HCT116 (cell line): Measurements from ENCODE around the gene FBXL14. TPM values are rescaled to one million over a fixed set of nuclear protein-coding genes. Genes with fewer than 3 reads are reported as not detected.

Source experiments
- ATAC-seq: fragments of 200-7000 bp; cut with Tn5 transposase; 2 replicates; pipeline ENCODE4 v1.9.1; 2020; ENCODE audit warnings: mild to moderate bottlenecking, moderate library complexity
- BruUV-seq: library from RNA; stranded (reverse); fragments of 400-500 nt; replicated peaks from 2 replicates; lab custom pipeline; 2021; lab: Mats Ljungman, UMichigan
- CTCF ChIA-PET: fragments of 300-600 bp; sonication (Branson Sonifier 250); formaldehyde crosslinking; loops from one replicate; lab custom pipeline; 2021; ENCODE audit warnings: antibody characterized with exemption; lab: Charles Lee
- POLR2A ChIA-PET: fragments of 300-600, 350-600 bp; sonication (Branson Sonifier 250); formaldehyde crosslinking; loops from one replicate; lab custom pipeline; 2021; ENCODE audit warnings: antibody characterized with exemption; lab: Charles Lee
- RAD21 ChIA-PET, 2 experiments: fragments of 300-600 bp; sonication (Branson Sonifier 250); formaldehyde crosslinking; loops; one replicate each; lab custom pipeline; 2023; ENCODE audit warnings: low total read pairs in 2 of 2; ENCODE audit not compliant: uncharacterized antibody in 2 of 2, unreplicated experiment in 2 of 2, low non-redundant PET in 1 of 2; lab: Charles Lee
- DNase-seq: peaks from one replicate; pipeline ENCODE4 v3.0.0-alpha.2; 2010; ENCODE audit warnings: low read depth, low spot score
- H2AFZ ChIP-seq: fragments of 200-600 bp; shearing (Covaris generic), sonication (generic); 2 replicates; pipeline ENCODE4 v1.6.1; 2017; ENCODE audit warnings: low read depth, mixed run types, mixed read lengths, antibody characterized with exemption, low read length; ENCODE audit not compliant: poor library complexity, severe bottlenecking
- H3K27ac ChIP-seq: 2 replicates; pipeline ENCODE4 v1.5.1; 2012; ENCODE audit warnings: low read depth, low read length
- H3K27me3 ChIP-seq: fragments of 200-600 bp; sonication (generic); 2 replicates; pipeline ENCODE4 v1.6.1; 2016; ENCODE audit warnings: mixed run types, low read length, mixed read lengths; ENCODE audit not compliant: insufficient read depth
- H3K36me3 ChIP-seq, 2 experiments: fragments of 200-500 bp in 1 of 2; fragments of 200-600 bp in 1 of 2; sonication (Bioruptor generic) in 1 of 2; sonication (generic) in 1 of 2; 2 replicates each; pipeline versions ENCODE4 v1.5.1 to v1.6.1; 2014 to 2016; ENCODE audit warnings: low read length in 2 of 2, inconsistent platforms in 1 of 2, mixed read lengths in 1 of 2, mixed run types in 1 of 2; ENCODE audit not compliant: insufficient read depth in 2 of 2, control insufficient read depth in 1 of 2
- H3K4me1 ChIP-seq, 2 experiments: fragments of 200-600 bp in 1 of 2; sonication (generic) in 1 of 2; 2 replicates each; pipeline versions ENCODE4 v1.5.1 to v1.6.1; 2012 to 2017; ENCODE audit warnings: low read length in 2 of 2, inconsistent platforms in 1 of 2, mild to moderate bottlenecking in 1 of 2, mixed read lengths in 1 of 2, mixed run types in 1 of 2, moderate library complexity in 1 of 2; ENCODE audit not compliant: insufficient read depth in 2 of 2, control insufficient read depth in 1 of 2
- H3K4me2 ChIP-seq: fragments of 200-600 bp; sonication (generic); 2 replicates; pipeline ENCODE4 v1.6.1; 2017; ENCODE audit warnings: mixed run types, low read length, mixed read lengths
- H3K4me3 ChIP-seq, 2 experiments: fragments of 200-600 bp in 1 of 2; sonication (generic) in 1 of 2; replicated peaks in 1 of 2; 2 replicates each; pipeline ENCODE4 v1.5.1; 2011 to 2016; ENCODE audit warnings: low read length in 2 of 2, control low read depth in 1 of 2, low read depth in 1 of 2, mild to moderate bottlenecking in 1 of 2, mixed read lengths in 1 of 2, mixed run types in 1 of 2
- H3K79me2 ChIP-seq: fragments of 200-600 bp; sonication (generic); 2 replicates; pipeline ENCODE4 v1.6.1; 2017; ENCODE audit warnings: mild to moderate bottlenecking, mixed run types, low read length, moderate library complexity, mixed read lengths; ENCODE audit not compliant: insufficient read depth
- H3K9ac ChIP-seq: fragments of 200-600 bp; sonication (generic); 2 replicates; pipeline ENCODE4 v1.6.1; 2016; ENCODE audit warnings: low read length, mixed read lengths
- H3K9me2 ChIP-seq: fragments of 200-600 bp; sonication (generic), shearing (Covaris generic); 2 replicates; pipeline ENCODE4 v1.6.1; 2017; ENCODE audit warnings: mixed run types, mild to moderate bottlenecking, moderate library complexity; ENCODE audit not compliant: insufficient read depth
- H3K9me3 ChIP-seq, 2 experiments: fragments of 200-500 bp in 1 of 2; fragments of 200-600 bp in 1 of 2; sonication (Bioruptor generic) in 1 of 2; sonication (generic) in 1 of 2; 2 replicates each; pipeline ENCODE4 v1.6.1; 2014 to 2017; ENCODE audit warnings: low read length in 2 of 2, mixed read lengths in 2 of 2, inconsistent platforms in 1 of 2, low read depth in 1 of 2, mild to moderate bottlenecking in 1 of 2, mixed run types in 1 of 2, moderate library complexity in 1 of 2; ENCODE audit not compliant: control insufficient read depth in 1 of 2, insufficient read depth in 1 of 2
- H4K20me1 ChIP-seq: fragments of 200-600 bp; sonication (generic), shearing (Covaris generic); 2 replicates; pipeline ENCODE4 v1.6.1; 2017; ENCODE audit warnings: mixed run types, mild to moderate bottlenecking, moderate library complexity; ENCODE audit not compliant: insufficient read depth
- CBX3 ChIP-seq: IDR thresholded peaks from 2 replicates; pipeline ENCODE4 v1.6.1; 2012; ENCODE audit warnings: low read depth
- CEBPB ChIP-seq: IDR thresholded peaks from 2 replicates; pipeline ENCODE4 v1.6.1; 2012; ENCODE audit warnings: low read depth
- ELF1 ChIP-seq: IDR thresholded peaks from 2 replicates; pipeline ENCODE4 v1.6.1; 2012; ENCODE audit warnings: low read depth, borderline replicate concordance
- EZH2phosphoT487 ChIP-seq: fragments of 200-600 bp; IDR thresholded peaks from 2 replicates; pipeline ENCODE4 v1.6.1; 2018; ENCODE audit warnings: antibody characterized with exemption, borderline replicate concordance
- FOSL1 ChIP-seq: IDR thresholded peaks from 2 replicates; pipeline ENCODE4 v1.6.1; 2012; ENCODE audit warnings: low read depth
- POLR2A ChIP-seq: IDR thresholded peaks from 2 replicates; pipeline ENCODE4 v1.7.0; 2011; ENCODE audit warnings: borderline replicate concordance; ENCODE audit not compliant: insufficient read depth, insufficient read length; ENCODE audit errors: extremely low read depth
- SIN3A ChIP-seq: IDR thresholded peaks from 2 replicates; pipeline ENCODE4 v1.6.1; 2012; ENCODE audit warnings: low read depth
- intact Hi-C: fragments of 100-400 bp; cut with micrococcal nuclease; formaldehyde crosslinking; loops from 2 replicates; pipeline ENCODE4 v1.10.0; 2022
- total RNA-seq: library from RNA; stranded (reverse); gene quantifications from one replicate; pipeline ENCODE4 v1.2.1, GENCODE V29; 2021; ENCODE audit not compliant: unreplicated experiment
- TF ChIP-seq, protein P1 (sequence below), 3 experiments: fragments of 200-600 bp in 1 of 3; sonication (generic) in 1 of 3; IDR thresholded peaks in 2 of 3; conservative IDR thresholded peaks in 1 of 3; 2 replicates each; pipeline ENCODE4 v1.5.1; 2012 to 2017; ENCODE audit warnings: low read depth in 2 of 3, low read length in 2 of 3, antibody characterized with exemption in 1 of 3, borderline replicate concordance in 1 of 3, control low read depth in 1 of 3, mild to moderate bottlenecking in 1 of 3, mixed read lengths in 1 of 3, mixed run types in 1 of 3, moderate library complexity in 1 of 3; ENCODE audit not compliant: insufficient read depth in 1 of 3
- TF ChIP-seq, protein P2 (sequence below): IDR thresholded peaks from 2 replicates; pipeline ENCODE4 v1.6.1; 2012; ENCODE audit warnings: low read depth

FBXL14 gene
- total RNA-seq, 1 experiment from 2014 or later = 19.0 TPM

DNA sequence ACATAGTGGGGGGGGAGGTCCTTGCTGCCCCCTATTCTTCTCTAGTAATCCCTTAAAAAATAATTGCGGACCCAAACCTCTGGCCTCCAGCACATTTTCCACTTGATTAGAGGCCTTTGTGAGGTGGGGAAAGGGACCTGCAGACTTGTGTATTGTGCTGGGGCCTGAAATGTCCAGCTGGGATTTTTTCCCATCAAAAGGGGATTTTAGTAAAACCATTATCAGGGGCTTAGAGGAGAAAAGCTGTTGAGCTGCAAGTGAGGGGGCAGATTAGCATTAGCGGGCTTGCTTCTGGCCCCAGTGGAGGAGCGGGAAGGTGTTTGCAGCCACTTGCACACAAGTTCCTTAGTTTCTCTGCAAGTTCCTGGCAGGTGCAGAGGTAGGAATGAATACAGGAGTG is 13.9 kb downstream of the FBXL14 start:
- H3K9me2 ChIP-seq = no peaks in the 10 kb centered on the region
- intact Hi-C loops = loop anchor here (5.0 kb wide), 1 partner anchor 633 kb away; the partner anchor contains the start of gene RAD52
- ATAC-seq (no peak), DNase-seq (no peak)
- CTCF ChIA-PET = interaction anchor here (5.1 kb wide), 1 partner anchor 463 kb away, joined by 180 read pairs; no protein-coding TSS in a partner anchor
- H3K4me3 ChIP-seq = no peak overlapping the region
- POLR2A ChIA-PET = no interaction called here
- no peak overlapping the region for H2AFZ ChIP-seq
- H3K9ac ChIP-seq = no peak overlapping the region
- H3K79me2 ChIP-seq = no peaks in the 10 kb centered on the region
- H3K36me3 ChIP-seq = no peaks in the 10 kb centered on the region
- no peaks in the 10 kb centered on the region for H4K20me1 ChIP-seq
- no peaks in the 10 kb centered on the region for H3K9me3 ChIP-seq
- TF ChIP-seq, protein P1, sequence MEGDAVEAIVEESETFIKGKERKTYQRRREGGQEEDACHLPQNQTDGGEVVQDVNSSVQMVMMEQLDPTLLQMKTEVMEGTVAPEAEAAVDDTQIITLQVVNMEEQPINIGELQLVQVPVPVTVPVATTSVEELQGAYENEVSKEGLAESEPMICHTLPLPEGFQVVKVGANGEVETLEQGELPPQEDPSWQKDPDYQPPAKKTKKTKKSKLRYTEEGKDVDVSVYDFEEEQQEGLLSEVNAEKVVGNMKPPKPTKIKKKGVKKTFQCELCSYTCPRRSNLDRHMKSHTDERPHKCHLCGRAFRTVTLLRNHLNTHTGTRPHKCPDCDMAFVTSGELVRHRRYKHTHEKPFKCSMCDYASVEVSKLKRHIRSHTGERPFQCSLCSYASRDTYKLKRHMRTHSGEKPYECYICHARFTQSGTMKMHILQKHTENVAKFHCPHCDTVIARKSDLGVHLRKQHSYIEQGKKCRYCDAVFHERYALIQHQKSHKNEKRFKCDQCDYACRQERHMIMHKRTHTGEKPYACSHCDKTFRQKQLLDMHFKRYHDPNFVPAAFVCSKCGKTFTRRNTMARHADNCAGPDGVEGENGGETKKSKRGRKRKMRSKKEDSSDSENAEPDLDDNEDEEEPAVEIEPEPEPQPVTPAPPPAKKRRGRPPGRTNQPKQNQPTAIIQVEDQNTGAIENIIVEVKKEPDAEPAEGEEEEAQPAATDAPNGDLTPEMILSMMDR (IDR thresholded peaks at IDR 0.05 in 2 of 3, conservative IDR thresholded peaks at IDR 0.05 in 1 of 3; ENCODE audit: borderline replicate concordance in 1 of 3, insufficient read depth in 1 of 3, low read depth in 2 of 3, low read length in 2 of 3) = no peak
- no peaks in the 10 kb centered on the region for H3K27me3 ChIP-seq
- peaks cover 2 to 4% of the 10 kb centered on the region in 2 experiments; a peak in 1 of 4 replicates for H3K4me1 ChIP-seq
- no TSS peak for BruUV-seq
- RAD21 ChIA-PET = no interaction called here
- no peak overlapping the region for H3K4me2 ChIP-seq
- H3K27ac ChIP-seq = no peak overlapping the region

DNA sequence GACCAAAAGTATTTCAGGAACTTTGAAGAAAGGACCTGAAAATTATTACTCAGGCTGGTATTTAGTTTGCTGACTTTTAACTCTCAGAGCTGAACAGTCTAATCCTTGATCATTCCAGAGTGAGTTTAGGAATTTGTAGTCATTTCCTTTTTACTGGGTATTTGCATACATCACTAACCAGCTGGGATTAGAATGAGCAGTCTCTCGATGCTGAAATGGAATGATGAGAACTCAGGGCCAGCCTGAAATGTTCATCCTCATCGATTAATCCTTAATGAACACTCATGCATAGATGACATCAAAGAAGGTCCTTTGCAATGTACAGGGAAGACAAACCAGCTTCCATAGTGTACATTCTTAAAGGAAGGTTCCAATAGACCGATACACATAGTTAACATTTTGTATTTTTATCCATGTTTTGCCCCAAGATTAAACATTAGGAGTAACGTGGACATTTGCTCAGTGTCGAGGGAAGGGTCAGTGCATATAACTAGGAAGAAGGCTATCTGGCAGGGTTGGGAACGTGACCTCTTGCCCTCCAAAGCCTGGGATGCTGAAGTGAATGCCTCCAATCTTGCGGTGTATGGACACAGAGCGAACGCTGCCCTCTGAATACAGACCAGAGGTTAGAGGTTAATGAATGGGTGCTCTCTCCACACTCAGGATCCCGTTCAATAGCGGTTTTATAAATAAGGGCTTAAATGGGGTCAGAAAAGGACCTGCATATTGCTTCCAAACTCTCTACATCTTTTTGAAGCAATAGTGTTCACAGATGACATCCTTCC is 14.5 kb downstream of the FBXL14 start:
- H3K27ac ChIP-seq = no peak overlapping the region
- H3K4me3 ChIP-seq = no peak overlapping the region
- H3K9me2 ChIP-seq = no peaks in the 10 kb centered on the region
- no peaks in the 10 kb centered on the region for H4K20me1 ChIP-seq
- H3K9me3 ChIP-seq = no peaks in the 10 kb centered on the region
- H2AFZ ChIP-seq = no peak overlapping the region
- H3K9ac ChIP-seq = no peak overlapping the region
- intact Hi-C loops = loop anchor here (5.0 kb wide), 1 partner anchor 633 kb away; the partner anchor contains the start of gene RAD52
- ATAC-seq = no peak
- H3K36me3 ChIP-seq = no peaks in the 10 kb centered on the region
- no peaks in the 10 kb centered on the region for H3K27me3 ChIP-seq
- ChIA-PET POLR2A (no interaction called here), CTCF (interaction anchor here (5.1 kb wide), 1 partner anchor 463 kb away, joined by 180 read pairs; no protein-coding TSS in a partner anchor), RAD21 (no interaction called here)
- TF ChIP-seq POLR2A (no peak), FOSL1 (no peak), CBX3 (no peak), SIN3A (no peak), CEBPB (no peak), EZH2phosphoT487 (no peak), ELF1 (no peak)
- TF ChIP-seq, protein P1 (IDR thresholded peaks at IDR 0.05 in 2 of 3, conservative IDR thresholded peaks at IDR 0.05 in 1 of 3; ENCODE audit: borderline replicate concordance in 1 of 3, insufficient read depth in 1 of 3, low read depth in 2 of 3, low read length in 2 of 3) = no peak
- TF ChIP-seq, protein P2, sequence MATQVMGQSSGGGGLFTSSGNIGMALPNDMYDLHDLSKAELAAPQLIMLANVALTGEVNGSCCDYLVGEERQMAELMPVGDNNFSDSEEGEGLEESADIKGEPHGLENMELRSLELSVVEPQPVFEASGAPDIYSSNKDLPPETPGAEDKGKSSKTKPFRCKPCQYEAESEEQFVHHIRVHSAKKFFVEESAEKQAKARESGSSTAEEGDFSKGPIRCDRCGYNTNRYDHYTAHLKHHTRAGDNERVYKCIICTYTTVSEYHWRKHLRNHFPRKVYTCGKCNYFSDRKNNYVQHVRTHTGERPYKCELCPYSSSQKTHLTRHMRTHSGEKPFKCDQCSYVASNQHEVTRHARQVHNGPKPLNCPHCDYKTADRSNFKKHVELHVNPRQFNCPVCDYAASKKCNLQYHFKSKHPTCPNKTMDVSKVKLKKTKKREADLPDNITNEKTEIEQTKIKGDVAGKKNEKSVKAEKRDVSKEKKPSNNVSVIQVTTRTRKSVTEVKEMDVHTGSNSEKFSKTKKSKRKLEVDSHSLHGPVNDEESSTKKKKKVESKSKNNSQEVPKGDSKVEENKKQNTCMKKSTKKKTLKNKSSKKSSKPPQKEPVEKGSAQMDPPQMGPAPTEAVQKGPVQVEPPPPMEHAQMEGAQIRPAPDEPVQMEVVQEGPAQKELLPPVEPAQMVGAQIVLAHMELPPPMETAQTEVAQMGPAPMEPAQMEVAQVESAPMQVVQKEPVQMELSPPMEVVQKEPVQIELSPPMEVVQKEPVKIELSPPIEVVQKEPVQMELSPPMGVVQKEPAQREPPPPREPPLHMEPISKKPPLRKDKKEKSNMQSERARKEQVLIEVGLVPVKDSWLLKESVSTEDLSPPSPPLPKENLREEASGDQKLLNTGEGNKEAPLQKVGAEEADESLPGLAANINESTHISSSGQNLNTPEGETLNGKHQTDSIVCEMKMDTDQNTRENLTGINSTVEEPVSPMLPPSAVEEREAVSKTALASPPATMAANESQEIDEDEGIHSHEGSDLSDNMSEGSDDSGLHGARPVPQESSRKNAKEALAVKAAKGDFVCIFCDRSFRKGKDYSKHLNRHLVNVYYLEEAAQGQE = no peak
- BruUV-seq = no TSS peak
- H3K79me2 ChIP-seq = no peaks in the 10 kb centered on the region
- no peak overlapping the region for H3K4me2 ChIP-seq
- no peak for DNase-seq
- H3K4me1 ChIP-seq = peaks cover 2 to 4% of the 10 kb centered on the region in 2 experiments; a peak in 1 of 4 replicates
